GM12865 (cell line): ENCODE data around the gene ECHDC3.

Source experiments
- DNase-seq: peaks from one replicate; pipeline ENCODE4 v3.0.0; 2010; ENCODE audit warnings: low read depth
- H3K4me3 ChIP-seq: 2 replicates; pipeline ENCODE4 v1.5.1; 2011; ENCODE audit warnings: mild to moderate bottlenecking, low read depth, low read length, control low read depth
- TF ChIP-seq, protein P1 (sequence below): IDR thresholded peaks from 2 replicates; pipeline ENCODE4 v1.5.1; 2011; ENCODE audit warnings: low read length, control low read depth, low read depth, inconsistent platforms; ENCODE audit not compliant: insufficient read depth; ENCODE audit errors: missing control alignments

Gene ECHDC3

DNA sequence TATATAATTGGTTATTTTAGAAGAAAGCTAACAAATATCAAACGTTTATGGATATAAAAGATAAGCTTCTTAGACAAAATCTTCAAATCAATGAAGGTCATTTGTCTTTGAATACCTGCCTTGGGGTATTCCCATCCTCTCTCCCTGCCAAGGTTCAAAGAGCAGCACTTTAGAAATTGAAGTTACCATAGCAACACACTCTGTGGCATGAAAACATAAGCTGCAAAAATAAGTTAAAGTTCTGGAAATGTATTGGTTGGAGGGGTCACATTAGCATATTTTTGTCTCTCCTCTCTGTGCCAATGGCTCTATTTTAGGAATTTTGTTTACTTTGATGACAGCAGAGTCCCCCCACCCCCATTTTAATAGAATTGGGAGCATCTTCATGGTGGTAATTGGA is 12.0 kb downstream of the ECHDC3 start:
- no peak overlapping the region for H3K4me3 ChIP-seq
- DNase-seq, result no peak
- TF ChIP-seq, protein P1, sequence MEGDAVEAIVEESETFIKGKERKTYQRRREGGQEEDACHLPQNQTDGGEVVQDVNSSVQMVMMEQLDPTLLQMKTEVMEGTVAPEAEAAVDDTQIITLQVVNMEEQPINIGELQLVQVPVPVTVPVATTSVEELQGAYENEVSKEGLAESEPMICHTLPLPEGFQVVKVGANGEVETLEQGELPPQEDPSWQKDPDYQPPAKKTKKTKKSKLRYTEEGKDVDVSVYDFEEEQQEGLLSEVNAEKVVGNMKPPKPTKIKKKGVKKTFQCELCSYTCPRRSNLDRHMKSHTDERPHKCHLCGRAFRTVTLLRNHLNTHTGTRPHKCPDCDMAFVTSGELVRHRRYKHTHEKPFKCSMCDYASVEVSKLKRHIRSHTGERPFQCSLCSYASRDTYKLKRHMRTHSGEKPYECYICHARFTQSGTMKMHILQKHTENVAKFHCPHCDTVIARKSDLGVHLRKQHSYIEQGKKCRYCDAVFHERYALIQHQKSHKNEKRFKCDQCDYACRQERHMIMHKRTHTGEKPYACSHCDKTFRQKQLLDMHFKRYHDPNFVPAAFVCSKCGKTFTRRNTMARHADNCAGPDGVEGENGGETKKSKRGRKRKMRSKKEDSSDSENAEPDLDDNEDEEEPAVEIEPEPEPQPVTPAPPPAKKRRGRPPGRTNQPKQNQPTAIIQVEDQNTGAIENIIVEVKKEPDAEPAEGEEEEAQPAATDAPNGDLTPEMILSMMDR, result no peak

DNA sequence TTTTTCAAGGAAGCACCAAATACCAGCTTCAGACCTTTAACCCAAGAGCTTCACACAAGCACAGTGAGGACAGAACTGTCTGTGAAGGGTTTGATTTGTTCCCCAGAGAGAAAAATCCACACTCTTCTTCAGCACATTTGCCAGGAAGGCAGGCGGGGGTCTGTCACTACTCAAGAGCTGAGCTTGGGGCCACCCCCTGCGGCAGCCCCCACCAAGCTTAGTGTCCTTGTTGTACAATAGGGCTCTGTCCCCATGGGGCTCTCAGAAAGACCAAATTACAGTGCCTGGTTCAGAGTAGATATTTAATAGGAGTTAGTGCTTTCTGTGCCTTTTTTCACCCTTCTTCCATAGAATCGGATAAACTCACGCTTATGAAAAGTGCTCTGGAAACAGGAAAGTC is 12.4 kb downstream of the ECHDC3 start:
- TF ChIP-seq, protein P1, result no peak
- no peak overlapping the region for H3K4me3 ChIP-seq
- DNase-seq, result no peak

DNA sequence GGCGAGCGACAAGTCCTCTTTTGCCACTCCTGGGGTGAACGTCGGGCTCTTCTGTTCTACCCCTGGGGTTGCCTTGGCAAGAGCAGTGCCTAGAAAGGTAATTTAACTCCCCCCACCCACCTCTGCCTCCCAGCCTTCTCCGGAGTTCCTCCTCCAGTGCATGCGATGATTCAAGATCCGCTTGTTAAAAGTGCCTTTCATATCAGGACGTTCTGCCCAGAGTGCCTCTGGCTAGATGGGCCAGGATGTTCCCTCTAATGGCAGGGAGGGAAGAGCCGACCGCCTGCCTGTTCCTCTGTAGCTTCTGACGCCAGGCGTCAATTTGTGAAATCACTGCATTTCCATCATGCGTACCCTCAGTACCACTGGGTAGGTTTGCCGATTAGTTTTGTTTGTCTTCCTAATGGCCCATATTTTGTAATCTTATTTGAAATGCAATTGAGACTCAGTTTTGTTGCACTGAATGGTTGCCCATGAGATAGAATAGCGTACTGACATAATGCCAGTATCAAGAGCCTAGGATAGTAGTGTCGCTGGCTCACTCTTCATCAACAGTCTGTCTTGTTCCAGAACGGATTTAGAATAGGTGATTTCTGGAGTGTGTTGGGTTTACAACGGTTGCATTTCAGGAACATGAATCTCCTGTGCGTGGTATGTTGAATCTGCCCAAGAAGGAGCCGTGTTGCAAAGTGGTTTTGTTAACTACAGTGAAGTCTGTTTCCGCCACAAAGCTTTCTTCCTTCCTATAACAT is 13.5 kb downstream of the ECHDC3 start:
- TF ChIP-seq, protein P1, result no peak
- no peak overlapping the region for H3K4me3 ChIP-seq
- no peak for DNase-seq

DNA sequence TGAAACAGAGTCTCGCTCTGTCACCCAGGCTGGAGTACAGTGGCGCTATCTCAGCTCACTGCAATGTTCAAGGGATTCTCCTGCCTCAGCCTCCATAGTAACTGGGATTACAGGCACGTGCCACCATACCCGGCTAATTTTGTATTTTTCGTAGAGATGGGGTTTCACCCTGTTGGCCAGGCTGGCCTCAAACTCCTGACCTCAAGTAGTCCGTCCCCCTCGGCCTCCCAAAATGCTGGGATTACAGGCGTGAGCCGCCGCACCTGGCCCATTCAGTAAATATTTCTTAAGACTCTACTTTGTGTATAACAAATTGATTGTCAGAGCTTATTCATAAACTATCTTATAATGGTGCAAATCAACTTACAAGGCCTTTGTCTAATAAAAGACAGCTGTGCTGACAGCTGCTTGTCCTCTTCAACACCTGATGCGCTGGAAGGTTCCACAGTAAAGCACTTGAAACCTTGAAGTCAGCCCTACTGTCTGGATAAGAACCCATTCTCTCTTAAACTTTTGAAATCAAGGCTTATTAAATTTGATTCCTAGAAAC is 14.7 kb downstream of the ECHDC3 start:
- TF ChIP-seq, protein P1, result no peak
- no peak overlapping the region for H3K4me3 ChIP-seq
- DNase-seq, result no peak

DNA sequence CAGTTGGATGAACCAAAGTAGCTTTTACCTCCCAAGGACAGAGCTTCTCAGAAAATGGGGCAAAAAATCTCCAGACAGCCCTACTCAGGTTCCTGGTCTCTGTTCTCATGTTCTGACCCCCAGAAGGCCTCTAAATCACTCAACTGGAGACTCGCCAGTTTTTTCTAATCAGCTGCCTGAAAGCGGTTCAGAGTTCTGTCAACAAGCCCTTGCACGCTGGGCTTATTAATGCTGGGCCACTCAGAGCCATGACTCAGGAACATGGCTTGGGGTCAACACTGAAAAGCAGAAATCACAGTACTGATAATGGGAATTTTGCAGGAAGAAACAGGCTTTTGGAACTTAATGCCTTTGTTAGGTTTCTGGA is 15.3 kb downstream of the ECHDC3 start:
- TF ChIP-seq, protein P1, result no peak
- no peak overlapping the region for H3K4me3 ChIP-seq
- peak; percentile 61 for DNase-seq

DNA sequence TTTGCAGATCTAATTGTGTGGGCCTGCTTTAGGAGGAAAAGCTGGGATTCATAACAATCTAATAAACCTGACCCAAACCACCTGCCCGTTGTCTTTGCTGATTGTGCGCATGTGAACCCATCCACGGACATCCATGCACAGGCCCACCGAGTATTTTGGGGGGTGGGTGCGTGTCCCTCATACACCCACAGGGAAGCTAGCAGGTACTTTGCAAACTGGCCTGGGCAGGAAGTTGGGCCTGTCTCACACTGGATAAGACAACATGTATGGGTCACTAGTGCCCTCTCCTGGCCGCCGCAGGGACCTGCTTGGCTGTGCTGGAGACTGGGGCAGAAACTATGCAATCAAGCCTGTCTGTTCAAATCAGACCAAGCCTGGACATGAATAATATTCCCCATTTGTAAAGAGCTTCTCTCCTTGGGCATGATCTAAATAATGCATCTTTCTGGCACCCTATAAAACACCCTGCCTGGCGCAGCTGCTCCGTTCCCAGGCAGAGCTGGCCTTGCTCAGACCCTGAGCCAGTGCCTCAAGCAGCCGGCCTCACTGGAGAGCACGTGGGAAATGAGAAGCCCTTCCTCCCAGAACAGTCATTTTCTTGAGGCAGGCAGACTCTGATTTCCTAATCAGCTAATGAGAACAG is 15.8 kb downstream of the ECHDC3 start:
- peak; percentile 92 for DNase-seq
- TF ChIP-seq, protein P1, result peak; percentile 98
- no peak overlapping the region for H3K4me3 ChIP-seq
